ENCODE results near the gene KBTBD2.

The KBTBD2 gene

GRCh38 chr7:32916006-32916405 is 24.4 kb upstream of the KBTBD2 start:
- Histone ChIP-seq H3K4me3 (replicated peaks; ENCODE audit: insufficient read depth, low read length) (no peak overlapping the region), H3K27ac (replicated peaks) (no peak overlapping the region), H3K27me3 (ENCODE audit: insufficient read depth, poor library complexity, severe bottlenecking) (no peaks in the 10 kb centered on the region)
- no peak for DNase-seq (ENCODE audit: low read depth in 1 of 2, low spot score in 1 of 2)
- no peak for TF ChIP-seq REST (IDR thresholded peaks at IDR 0.05; ENCODE audit: insufficient replicate concordance, low read depth)
- TF ChIP-seq GABPA (IDR thresholded peaks at IDR 0.05; ENCODE audit: low read depth), result no peak
- TF ChIP-seq SPI1 (IDR thresholded peaks at IDR 0.05; ENCODE audit: borderline replicate concordance, low read depth), result no peak
- TF ChIP-seq CTCF (IDR thresholded peaks at IDR 0.05; ENCODE audit: insufficient read depth, low read length), result no peak

GRCh38 chr7:32915041-32915536 is 23.5 kb upstream of the KBTBD2 start:
- Histone ChIP-seq H3K27ac (replicated peaks) (no peak overlapping the region), H3K27me3 (ENCODE audit: insufficient read depth, poor library complexity, severe bottlenecking) (no peaks in the 10 kb centered on the region), H3K4me3 (replicated peaks; ENCODE audit: insufficient read depth, low read length) (no peak overlapping the region)
- no peak for TF ChIP-seq POLR2AphosphoS5 (IDR thresholded peaks at IDR 0.05; ENCODE audit: low read depth)
- no peak for TF ChIP-seq REST (IDR thresholded peaks at IDR 0.05; ENCODE audit: insufficient replicate concordance, low read depth)
- no peak for TF ChIP-seq GABPA (IDR thresholded peaks at IDR 0.05; ENCODE audit: low read depth)
- TF ChIP-seq SPI1 (IDR thresholded peaks at IDR 0.05; ENCODE audit: borderline replicate concordance, low read depth), result no peak
- TF ChIP-seq CTCF (IDR thresholded peaks at IDR 0.05; ENCODE audit: insufficient read depth, low read length), result no peak
- no peak for DNase-seq (ENCODE audit: low read depth in 1 of 2, low spot score in 1 of 2)

- TF ChIP-seq POLR2AphosphoS5 (IDR thresholded peaks at IDR 0.05; ENCODE audit: low read depth), result no peak
- no peak for TF ChIP-seq GABPA (IDR thresholded peaks at IDR 0.05; ENCODE audit: low read depth)
- no peak for TF ChIP-seq SPI1 (IDR thresholded peaks at IDR 0.05; ENCODE audit: borderline replicate concordance, low read depth)
- no peak for TF ChIP-seq REST (IDR thresholded peaks at IDR 0.05; ENCODE audit: insufficient replicate concordance, low read depth)
- TF ChIP-seq CTCF (IDR thresholded peaks at IDR 0.05; ENCODE audit: insufficient read depth, low read length), result no peak
- Histone ChIP-seq H3K27ac (replicated peaks) (no peak overlapping the region), H3K27me3 (ENCODE audit: insufficient read depth, poor library complexity, severe bottlenecking) (no peaks in the 10 kb centered on the region), H3K4me3 (replicated peaks; ENCODE audit: insufficient read depth, low read length) (no peak overlapping the region)
- DNase-seq (ENCODE audit: low read depth in 1 of 2, low spot score in 1 of 2), result no peak
Observed at GRCh38 chr7:32914184-32914583, 22.6 kb upstream of the KBTBD2 start.
